GM11168 (cell line): Measurements from ENCODE around the gene SLC25A42.

Experiments used
- in situ Hi-C: fragments of 300-500 bp; cut with MboI; formaldehyde crosslinking; loops from one replicate; pipeline ENCODE4 v1.12.0; 2022; ENCODE audit warnings: low sequenced_read_pairs; ENCODE audit not compliant: unreplicated experiment

Gene SLC25A42

DNA sequence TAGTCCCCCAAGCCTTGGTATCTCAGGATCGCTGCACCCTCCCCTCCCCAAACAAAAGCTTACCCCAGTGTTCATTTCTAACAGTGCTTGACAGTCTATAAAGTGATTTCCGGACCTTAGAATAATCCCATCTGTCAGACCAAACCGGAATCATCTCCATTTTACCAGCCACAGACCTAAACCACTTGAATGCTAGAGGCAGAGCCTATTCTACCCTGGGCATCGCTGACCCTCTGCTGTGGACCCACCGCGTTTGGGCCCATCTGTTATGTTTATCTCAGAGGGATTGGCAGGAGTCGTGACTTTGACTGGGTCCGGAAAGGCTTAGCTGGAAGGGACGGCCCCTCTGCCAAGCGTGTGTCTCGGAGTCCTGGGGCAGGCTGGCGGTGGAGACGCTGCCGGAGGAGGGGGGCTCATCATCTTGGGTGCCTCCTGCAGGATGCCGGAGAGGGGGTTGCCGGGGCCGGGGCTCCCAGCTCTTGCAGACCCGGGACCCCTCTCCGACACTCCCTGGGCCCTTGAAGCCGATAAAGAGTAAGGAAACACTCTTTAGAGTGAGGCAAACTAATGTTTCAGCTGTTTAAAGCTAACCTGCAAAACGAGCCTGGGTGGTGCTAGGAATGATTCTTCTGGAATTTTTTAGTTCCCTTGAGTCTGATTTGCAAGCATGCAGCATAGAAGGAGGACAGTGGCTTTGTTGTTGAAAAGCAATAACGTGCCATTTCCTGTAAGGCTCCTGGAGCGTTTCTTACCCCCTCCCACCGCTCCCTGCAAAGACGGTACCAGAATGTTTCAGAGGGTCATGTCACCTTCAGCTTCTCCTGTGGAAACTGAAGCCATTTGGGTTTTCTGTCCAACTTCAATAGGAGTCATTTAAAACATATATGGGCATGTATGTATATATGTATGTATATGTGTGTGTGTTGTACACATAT, 1.3 kb downstream of the SLC25A42 start:
- in situ Hi-C loops, result loop anchor here (5.0 kb wide), 1 partner anchor 72 kb away; the partner anchor contains the start of gene TMEM161A

- in situ Hi-C loops, result no loop called here
Observed at GRCh38 chr19:19067276-19068072, 3.7 kb downstream of the SLC25A42 start.

- in situ Hi-C loops, result no loop called here
Observed at GRCh38 chr19:19068659-19069654, 5.2 kb downstream of the SLC25A42 start.

GRCh38 chr19:19071897-19072296, 8.1 kb downstream of the SLC25A42 start:
- in situ Hi-C loops, result no loop called here

GRCh38 chr19:19074196-19074882, 10.5 kb downstream of the SLC25A42 start:
- in situ Hi-C loops, result no loop called here

DNA sequence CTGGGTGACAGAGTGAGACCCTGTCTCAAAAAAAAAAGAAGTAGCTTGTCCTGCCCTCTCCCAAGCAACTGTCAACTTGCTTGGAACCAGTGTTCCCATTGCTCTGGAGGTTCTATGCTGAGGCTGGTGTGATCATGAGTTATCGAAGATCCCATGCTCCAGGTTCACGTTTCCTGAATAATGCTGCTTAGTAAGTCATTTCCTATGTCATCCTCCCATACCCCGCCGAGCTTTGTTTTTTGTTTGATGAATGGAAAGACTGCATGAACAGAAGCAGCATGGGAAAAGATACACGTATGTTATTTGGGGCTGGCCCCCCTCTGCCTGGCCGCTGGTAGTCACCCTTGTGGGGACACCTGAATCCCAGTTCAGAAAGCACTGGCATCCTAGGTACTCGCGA, 11.3 kb downstream of the SLC25A42 start:
- in situ Hi-C loops, result no loop called here

DNA sequence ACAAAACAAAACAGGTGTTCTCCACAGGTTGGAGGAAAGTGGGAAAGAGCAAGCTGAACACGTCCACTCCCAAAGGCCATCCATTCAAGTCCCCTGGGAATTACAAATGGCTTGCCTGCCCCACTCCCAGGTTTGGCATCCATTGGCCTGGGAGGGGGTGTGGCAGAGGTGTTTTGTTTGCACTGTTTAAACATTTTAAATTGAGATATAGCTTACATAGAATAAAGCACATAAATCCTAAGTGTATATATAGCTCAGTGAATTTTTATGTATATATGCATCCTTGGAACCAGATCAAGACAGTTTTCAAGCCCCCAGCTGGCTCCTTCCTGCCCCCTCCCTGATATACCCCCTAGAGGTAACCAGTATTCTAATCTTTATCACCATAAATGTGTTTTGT, 12.7 kb downstream of the SLC25A42 start:
- in situ Hi-C loops, result no loop called here

GRCh38 chr19:19077103-19077502, 13.3 kb downstream of the SLC25A42 start:
- in situ Hi-C loops, result no loop called here

DNA sequence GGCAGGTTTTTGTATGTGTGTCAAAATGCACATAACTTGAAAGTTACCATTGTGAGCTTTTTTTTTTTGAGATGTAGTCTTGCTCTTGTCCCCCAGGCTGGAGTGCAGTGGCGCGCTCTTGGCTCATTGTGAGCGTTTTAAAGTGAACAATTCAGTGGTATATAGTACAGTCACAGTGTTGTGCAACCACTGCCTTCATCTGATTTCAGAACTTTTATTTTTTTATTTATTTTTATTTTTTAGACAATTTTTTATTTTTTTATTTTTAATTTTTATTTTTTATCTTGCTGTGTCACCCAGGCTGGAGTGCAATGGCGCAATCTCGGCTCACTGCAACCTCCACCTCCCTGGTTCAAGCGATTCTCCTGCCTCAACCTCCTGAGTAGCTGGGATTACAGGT, 15.0 kb downstream of the SLC25A42 start:
- in situ Hi-C loops, result no loop called here

- in situ Hi-C loops, result no loop called here
Observed at GRCh38 chr19:19079571-19079970, 15.8 kb downstream of the SLC25A42 start.

- in situ Hi-C loops, result no loop called here
Observed at GRCh38 chr19:19081642-19082151, 17.9 kb downstream of the SLC25A42 start.

DNA sequence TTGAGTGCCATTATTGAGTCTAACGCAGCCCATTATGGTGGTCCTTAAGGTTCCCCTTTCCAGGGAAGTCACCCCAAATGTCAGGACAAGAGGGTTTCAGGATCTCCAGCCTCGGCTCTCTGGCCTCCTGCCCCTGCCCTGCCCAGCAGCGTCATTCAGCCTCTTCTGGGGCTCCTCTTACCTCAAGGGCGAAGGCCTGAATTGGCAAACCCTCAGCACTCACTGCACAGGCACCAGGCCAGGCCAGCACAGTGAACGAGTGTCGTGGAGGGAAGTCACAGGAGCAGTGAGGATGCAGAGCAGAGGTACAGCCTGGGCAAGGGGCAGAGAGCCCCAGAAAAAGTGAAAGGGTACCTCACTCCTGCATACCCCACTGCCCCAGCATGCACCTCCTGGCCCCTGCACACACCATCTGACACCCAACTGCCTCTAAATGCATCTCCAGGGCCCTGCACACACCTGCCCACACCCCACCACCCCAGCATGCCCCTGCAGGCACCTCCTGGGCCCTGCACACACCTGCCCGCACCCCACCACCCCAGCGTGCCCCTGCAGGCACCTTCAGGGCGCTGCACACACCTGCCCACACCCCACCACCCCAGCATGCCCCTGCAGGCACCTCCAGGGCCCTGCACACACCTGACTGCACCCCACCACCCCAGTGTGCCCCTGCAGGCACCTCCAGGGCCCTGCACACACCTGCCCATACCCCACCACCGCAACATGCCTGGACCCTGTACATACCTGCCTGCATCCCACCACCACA, 19.8 kb downstream of the SLC25A42 start:
- in situ Hi-C loops, result no loop called here

GRCh38 chr19:19087676-19088075, 23.9 kb downstream of the SLC25A42 start:
- in situ Hi-C loops, result no loop called here

DNA sequence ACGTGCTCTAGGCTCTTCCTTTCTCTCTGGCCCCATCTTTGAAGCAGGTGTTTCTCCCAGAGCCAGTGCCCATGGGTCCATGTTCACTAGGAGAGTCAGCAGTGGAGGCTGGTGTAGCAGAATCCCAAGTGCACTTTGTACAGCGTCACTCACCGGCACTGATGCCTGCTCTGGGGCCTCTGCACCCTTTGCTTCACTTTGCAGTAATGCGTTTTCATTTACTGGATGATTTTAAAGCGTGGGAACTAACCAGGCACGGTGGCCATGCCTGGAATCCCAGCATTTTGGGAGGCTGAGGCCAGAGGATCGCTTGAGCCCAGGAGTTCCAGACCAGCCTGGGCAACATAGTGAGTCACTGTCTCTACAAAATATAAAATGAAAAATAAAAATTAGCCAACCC, 30.7 kb downstream of the SLC25A42 start:
- in situ Hi-C loops, result no loop called here

DNA sequence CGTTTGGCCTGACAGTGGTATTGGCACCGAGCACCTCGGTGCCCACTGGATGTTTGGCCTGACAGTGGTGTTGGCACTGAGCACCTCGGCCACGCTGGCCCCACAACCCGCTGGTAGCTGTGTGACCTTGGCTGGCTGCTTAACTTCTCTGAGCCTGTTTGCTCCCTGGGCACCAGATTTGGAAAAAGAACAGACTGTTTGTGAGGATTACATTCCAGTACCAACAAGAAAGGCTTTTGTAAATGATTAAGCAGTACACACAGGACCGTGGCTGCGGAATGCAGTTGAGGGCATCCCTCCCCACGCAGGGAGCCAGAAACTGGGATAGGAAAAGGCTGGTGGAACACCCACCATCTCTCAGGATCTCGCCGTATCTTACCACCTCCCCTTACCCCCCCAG, 31.9 kb downstream of the SLC25A42 start:
- in situ Hi-C loops, result no loop called here

GRCh38 chr19:19096641-19097627, 33.1 kb downstream of the SLC25A42 start:
- in situ Hi-C loops, result no loop called here

DNA sequence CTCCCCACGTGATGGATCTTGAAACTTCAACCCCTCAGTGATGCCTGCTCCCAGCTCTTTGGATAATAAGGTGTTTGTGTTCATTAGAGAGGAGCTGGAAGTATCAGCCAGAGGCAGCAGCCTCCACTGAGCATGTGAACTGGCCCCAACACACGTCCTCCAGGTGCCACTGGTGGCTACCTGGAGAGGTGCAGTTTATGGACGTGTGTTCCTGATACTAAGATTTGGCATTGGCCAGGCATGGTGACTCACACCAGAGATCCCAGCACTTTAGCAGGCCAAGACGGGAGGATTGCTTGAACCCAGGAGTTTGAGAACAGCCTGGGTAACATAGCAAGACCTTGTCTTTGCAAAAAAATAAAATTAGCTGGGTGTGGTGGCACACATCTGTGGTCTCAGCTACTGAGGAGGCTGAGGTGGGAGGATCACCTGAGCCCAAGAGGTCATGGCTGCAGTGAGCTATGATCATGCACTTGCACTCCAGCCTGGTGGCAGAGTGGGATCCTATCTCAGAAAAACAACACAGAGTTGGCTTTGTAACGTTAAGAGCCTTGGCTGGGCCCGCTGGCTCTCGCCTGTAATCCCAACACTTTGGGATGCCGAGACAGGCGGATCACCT, 34.4 kb downstream of the SLC25A42 start:
- in situ Hi-C loops, result no loop called here
